ENCODE measurements around the gene MRPL2.

- TF ChIP-seq, protein P1, sequence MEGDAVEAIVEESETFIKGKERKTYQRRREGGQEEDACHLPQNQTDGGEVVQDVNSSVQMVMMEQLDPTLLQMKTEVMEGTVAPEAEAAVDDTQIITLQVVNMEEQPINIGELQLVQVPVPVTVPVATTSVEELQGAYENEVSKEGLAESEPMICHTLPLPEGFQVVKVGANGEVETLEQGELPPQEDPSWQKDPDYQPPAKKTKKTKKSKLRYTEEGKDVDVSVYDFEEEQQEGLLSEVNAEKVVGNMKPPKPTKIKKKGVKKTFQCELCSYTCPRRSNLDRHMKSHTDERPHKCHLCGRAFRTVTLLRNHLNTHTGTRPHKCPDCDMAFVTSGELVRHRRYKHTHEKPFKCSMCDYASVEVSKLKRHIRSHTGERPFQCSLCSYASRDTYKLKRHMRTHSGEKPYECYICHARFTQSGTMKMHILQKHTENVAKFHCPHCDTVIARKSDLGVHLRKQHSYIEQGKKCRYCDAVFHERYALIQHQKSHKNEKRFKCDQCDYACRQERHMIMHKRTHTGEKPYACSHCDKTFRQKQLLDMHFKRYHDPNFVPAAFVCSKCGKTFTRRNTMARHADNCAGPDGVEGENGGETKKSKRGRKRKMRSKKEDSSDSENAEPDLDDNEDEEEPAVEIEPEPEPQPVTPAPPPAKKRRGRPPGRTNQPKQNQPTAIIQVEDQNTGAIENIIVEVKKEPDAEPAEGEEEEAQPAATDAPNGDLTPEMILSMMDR (conservative IDR thresholded peaks at IDR 0.05 in 1 of 2, IDR thresholded peaks at IDR 0.05 in 1 of 2; ENCODE audit: low read depth in 1 of 2, low read length in 2 of 2), result no peak
- no peak for TF ChIP-seq EZH2 (IDR thresholded peaks at IDR 0.05; ENCODE audit: low read length, missing control alignments)
These were observed 30.2 kb upstream of the MRPL2 start for GRCh38 chr6:43089467-43089866.

Data from fibroblast of lung (primary cell).